H4 (cell line): Measurements from ENCODE around the gene BTF3. TPM values are rescaled to one million over a fixed set of nuclear protein-coding genes. Genes with fewer than 3 reads are reported as not detected.

ENCODE experiments used
- DNase-seq: peaks from one replicate; pipeline ENCODE4 v3.0.0-alpha.2; 2015; ENCODE audit warnings: low spot score
- total RNA-seq: library from RNA; depleted of rRNA; stranded (reverse); fragments of >200 nt; shearing (Covaris generic); gene quantifications from 2 replicates; pipeline ENCODE4 v1.2.3, GENCODE V29; 2014; rRNA removed

The BTF3 gene
- total RNA-seq, 1 experiment from 2014 or later: 608 TPM

DNA sequence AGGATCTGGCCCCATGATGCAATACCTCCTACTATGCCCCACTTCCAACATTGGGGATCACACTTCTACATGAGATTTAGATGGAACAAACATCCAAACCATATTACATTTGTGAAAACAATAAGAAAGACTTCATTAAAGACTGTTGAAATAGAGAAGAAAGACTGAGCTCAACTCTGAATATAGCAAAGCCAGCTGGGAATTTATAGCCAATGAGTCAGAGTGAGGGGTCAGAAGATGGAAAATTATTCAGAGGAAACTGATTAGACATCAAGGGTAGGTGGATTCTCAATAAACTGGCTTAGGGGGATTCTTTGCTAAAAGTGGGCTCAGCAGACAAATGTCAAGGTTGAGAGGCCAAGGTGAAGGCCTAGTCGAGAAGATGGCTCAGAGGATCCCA lies 25.6 kb downstream of the BTF3 start:
- no peak for DNase-seq

DNA sequence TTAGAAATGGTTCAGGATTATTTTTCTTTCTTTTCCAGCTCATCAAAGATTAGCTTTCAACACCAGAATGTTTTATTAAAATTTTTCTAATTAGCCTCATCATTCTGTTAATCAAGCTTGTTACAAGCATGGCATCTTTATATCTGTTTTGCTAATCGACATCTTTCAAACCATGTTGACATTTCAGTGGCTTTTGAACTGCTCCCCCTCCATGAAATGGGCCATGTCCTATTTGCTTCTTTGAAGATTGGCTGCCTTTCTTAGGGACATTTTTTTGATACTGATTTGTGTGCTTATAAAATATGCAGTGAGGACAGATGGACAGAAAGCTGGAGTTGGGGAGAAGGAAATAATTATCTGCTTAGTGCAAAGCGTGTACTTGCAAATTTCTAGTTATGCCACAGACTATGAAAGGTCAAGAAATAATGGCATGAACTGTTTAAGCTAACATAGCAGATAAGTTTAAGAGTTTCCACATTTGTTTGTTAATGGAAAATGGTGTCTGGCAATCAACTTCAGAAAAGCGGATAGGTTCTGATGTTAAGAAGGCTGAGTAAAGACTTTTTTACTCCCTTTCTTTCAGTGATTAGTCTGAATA lies 27.5 kb downstream of the BTF3 start:
- DNase-seq: no peak

- no peak for DNase-seq
These were observed 30.0 kb downstream of the BTF3 start for GRCh38 chr5:73528248-73528647.

- no peak for DNase-seq
These were observed 30.8 kb downstream of the BTF3 start for GRCh38 chr5:73529081-73529480.

GRCh38 chr5:73531356-73531755 lies 33.1 kb downstream of the BTF3 start:
- DNase-seq: no peak

GRCh38 chr5:73532195-73532594 lies 34.0 kb downstream of the BTF3 start:
- no peak for DNase-seq

GRCh38 chr5:73534011-73534644 lies 35.9 kb downstream of the BTF3 start:
- no peak for DNase-seq

GRCh38 chr5:73534971-73535370 lies 36.7 kb downstream of the BTF3 start:
- DNase-seq: no peak

GRCh38 chr5:73539730-73540129 lies 41.5 kb downstream of the BTF3 start:
- no peak for DNase-seq

DNA sequence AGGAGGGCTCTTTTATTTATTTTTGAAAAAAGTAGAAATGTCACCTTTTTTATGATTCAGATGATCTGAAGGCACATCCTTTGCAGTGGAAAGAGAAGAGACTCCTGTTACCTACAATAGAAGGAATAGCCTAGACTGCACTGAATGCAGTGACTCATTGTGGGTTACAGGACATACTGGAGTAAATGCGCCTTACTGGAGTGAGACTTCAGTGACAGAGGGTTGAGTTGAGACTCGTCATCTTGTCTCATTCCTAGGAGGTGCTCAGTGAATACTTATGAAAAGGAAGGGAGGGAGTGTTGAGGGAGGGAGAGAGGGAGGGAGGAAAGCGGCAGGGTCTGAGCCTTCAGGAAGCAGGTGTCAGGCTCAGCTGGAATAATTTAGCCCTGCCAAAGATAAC lies 42.0 kb downstream of the BTF3 start:
- DNase-seq: peak; percentile 67

GRCh38 chr5:73542020-73542419 lies 43.8 kb downstream of the BTF3 start:
- no peak for DNase-seq

DNA sequence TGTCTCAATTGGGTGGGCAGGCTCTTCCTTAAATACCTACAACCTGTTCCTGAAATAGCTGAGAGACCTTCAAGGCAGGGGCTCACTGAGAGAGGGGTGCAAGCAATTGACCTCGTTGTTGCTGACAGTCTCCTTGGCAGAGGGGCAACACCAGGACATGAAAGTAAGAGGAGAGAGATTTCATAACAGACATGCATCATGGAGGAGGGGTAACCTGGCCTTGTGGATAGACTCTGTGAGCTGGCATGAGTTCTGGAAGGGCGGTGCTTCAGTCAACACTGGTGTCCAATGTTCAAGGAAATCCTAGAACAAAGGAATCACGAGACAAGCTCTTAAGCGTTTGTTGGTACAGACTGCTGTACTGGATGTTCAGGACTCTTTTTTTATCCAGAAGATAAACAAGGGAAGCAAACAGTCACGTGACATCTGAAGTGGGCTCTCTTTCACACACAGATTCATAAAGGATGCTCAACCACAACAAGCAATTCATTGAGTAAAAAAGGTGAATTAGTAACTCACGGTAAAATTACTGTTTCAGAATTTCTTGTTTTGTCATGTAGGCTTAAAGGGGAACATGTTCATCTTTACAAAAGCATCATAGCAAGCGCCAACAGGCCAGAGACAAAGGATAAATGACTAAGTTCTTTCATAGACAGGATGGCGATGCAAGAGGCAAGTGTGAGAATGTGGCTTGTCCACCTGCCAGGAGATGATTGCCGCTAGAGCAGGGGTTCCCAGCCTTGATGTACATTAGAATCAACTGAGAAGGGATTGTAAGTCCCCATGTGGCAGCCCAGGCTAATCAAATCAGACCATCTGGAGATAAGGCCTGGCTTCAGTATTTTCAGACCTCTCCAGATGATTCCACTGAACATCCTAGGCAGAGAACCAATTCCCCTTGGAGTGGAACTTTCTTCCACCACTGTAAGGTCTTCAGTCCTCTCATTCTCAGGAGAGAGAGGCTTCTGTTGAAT lies 46.5 kb downstream of the BTF3 start:
- no peak for DNase-seq

DNA sequence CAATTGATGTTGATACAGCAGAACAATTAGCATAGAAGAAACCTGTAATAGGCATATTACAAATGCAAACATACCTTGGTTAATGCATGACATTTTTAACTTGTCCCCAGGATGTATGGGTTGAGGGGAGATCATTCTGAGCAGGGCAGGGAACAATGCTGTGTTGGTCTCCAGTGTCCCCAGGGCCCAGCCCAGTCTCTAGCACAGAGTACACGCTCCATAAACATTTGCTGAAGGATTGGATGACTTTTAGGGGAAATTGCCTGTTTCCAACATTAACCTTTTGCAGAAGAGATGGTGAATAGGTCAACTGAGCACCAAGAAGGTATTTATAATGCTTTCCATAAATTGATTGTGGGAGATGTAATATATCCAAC lies 47.1 kb downstream of the BTF3 start:
- DNase-seq: no peak

DNA sequence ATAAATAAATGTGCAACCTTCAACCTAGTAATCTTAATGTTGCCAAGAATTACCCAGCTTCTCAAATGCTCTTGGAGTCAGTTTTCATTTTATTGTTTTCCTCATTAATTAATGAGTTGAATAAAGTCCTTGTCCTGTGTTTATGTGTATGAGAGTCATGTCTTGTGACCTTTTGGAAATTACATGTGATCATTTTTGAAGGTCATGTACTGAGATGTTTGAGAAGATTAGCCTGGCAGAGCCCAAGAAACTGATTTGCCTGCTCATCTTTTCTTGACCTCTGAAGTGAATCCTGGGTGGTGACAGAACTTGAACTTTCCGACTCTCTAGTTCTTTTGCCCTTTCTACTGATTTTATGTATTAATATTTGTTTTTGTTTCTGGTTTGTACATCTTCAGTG lies 51.8 kb downstream of the BTF3 start:
- no peak for DNase-seq

- DNase-seq: no peak
These were observed 54.4 kb downstream of the BTF3 start for GRCh38 chr5:73552642-73553041.

Other genes starting within 250 kb of the BTF3 start
- 5.2 and 5.4 TPM in 2 replicates for gene FOXD1, start 49.7 kb upstream of the BTF3 start, total RNA-seq
- 10.8 and 11.7 TPM in 2 replicates for gene ANKRA2, start 67.2 kb downstream of the BTF3 start, total RNA-seq
- 20.8 and 23.2 TPM in 2 replicates for gene UTP15, start 67.3 kb downstream of the BTF3 start, total RNA-seq
- gene ARHGEF28, start 127.8 kb downstream of the BTF3 start, total RNA-seq: 1.7 and 3.1 TPM in 2 replicates